H1 (cell line): ENCODE data around the gene SOX30. TPM values are rescaled to one million over a fixed set of nuclear protein-coding genes. Genes with fewer than 3 reads are reported as not detected.

Experiments
- CHD2 ChIP-seq: IDR thresholded peaks from 2 replicates; pipeline ENCODE4 v1.6.1; 2012; ENCODE audit warnings: low read length, improper control_type of control experiment
- EZH2 ChIP-seq: fragments of 200-600 bp; sonication (generic); IDR thresholded peaks from 2 replicates; pipeline ENCODE4 v1.7.1; 2012; ENCODE audit warnings: low read depth, mild to moderate bottlenecking, moderate library complexity, low read length, inconsistent platforms; ENCODE audit not compliant: severe bottlenecking
- GABPA ChIP-seq: IDR thresholded peaks from 2 replicates; pipeline ENCODE4 v1.6.1; 2011; ENCODE audit warnings: mild to moderate bottlenecking, low read length, moderate library complexity, borderline replicate concordance; ENCODE audit not compliant: insufficient read depth
- SP1 ChIP-seq: IDR thresholded peaks from 2 replicates; pipeline ENCODE4 v1.6.1; 2011; ENCODE audit warnings: low read depth, low read length
- SP4 ChIP-seq: IDR thresholded peaks from 2 replicates; pipeline ENCODE4 v1.6.1; 2012; ENCODE audit warnings: low read length, inconsistent platforms
- polyA plus RNA-seq, 7 experiments: library from polyadenylated mRNA; depleted of rRNA in 3 of 7; stranded (reverse) in 5 of 7; unstranded in 2 of 7; fragments of >200 nt in 5 of 7; fragments of 200-250 nt in 2 of 7; gene quantifications; 1 replicate in 5 of 7; 2 replicates in 1 of 7; 4 replicates in 1 of 7; pipeline versions ENCODE4 v1.2.1 to v1.2.3, GENCODE V29; 2011 to 2013; ENCODE audit warnings: missing spikeins in 2 of 7, mixed read lengths in 2 of 7
- total RNA-seq: library from RNA; stranded (reverse); fragmentation: NEBNext Ultra II Directional; extraction: Animal tissue kit (Norgen Biotek cat#: 25700); gene quantifications from 2 replicates; pipeline ENCODE4 v1.2.1, GENCODE V29; 2021

The SOX30 gene
- total and polyA plus RNA-seq, 2 of the 8 experiments (the other 6 are each of a cell fraction or from before 2014, with no cell fraction given) = 0.35 TPM; not detected in 1

GRCh38 chr5:157616785-157617184 lies 35.5 kb downstream of the SOX30 start (continued):
- no peak for TF ChIP-seq SP1
- no peak for TF ChIP-seq EZH2
- no peak for TF ChIP-seq CHD2
- TF ChIP-seq SP4 = no peak
- no peak for TF ChIP-seq GABPA
